Activated effector memory CD4-positive, alpha-beta T cell treated with Interleukin-2 at 50 U/mL for 16 hours (primary cell): ENCODE results near the gene TNFSF12.
A peak's percentile ranks its signal among the peaks of the same experiment; 100 is the strongest.
"Not testable (repeated sequence)": the region's sequence is repeated elsewhere in the genome, so short reads cannot be mapped to it uniquely, and the experiment has no call there.

Experiments
- DNase-seq: peaks from one replicate; pipeline ENCODE4 v3.0.0-alpha.2; 2020

Gene TNFSF12

GRCh38 chr17:7588553-7589203 is 39.8 kb downstream of the TNFSF12 start:
- DNase-seq, result no peak

DNA sequence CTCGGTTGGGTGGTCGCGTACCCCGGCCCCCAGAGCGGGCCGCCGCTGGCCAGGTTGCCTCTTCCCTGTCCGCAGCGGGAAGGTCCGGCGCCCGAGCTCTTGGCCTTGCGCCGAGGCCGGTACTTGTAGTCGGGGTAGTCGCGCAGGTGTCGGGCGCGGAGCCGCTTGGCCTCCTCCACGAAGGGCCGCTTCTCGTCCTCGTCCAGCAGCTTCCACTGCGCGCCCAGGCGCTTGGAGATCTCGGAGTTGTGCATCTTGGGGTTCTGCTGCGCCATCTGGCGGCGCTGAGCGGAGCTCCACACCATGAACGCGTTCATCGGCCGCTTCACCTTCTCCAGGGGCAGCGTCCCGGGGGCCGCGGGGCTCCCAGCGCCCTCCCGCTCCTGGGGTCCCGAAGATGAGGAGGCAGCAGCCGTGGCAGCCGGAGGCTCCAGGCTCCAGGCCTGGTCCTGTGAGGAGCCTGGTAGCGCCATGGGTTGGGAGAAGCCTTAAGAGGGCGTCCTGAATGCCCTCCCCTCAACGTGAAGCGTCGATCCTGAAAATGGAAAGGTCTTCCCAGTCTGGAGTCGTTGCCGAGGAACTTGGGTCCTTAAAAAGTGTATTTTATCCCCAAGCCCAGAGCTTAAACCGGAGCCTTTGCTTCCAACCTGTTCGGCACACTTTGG is 40.5 kb downstream of the TNFSF12 start:
- DNase-seq, result peak; percentile 40

GRCh38 chr17:7589891-7590691 is 41.2 kb downstream of the TNFSF12 start, which contains the start of gene SOX15:
Gene SOX15, minus strand, starts transcription at chr17:7590094. Its CDS starts 418 bp downstream, at chr17:7589676.
- DNase-seq, result no peak

GRCh38 chr17:7590743-7591142 is 41.9 kb downstream of the TNFSF12 start:
- DNase-seq, result no peak

GRCh38 chr17:7591596-7591995 is 42.7 kb downstream of the TNFSF12 start:
- no peak for DNase-seq

- no peak for DNase-seq
Measured at GRCh38 chr17:7592422-7593021, 43.7 kb downstream of the TNFSF12 start.

DNA sequence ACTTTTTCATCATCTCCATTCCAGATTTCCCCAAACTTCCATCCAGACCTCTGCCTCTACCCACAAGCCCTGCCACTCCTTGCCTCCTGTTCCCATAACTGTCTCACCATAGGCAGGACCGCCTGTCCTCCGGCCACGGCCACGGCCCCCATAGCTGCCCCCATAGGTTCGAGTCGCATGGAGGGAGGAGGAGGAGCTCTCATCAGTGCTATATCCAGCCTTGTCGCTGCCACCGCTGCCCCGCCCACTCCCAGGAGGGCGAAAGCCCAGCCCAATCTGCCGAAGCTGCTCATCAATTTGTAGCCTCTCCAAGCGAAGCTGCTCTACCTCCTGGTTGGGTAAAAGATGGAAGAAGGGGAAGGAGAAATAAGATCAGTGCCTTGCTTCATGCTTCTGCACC is 44.4 kb downstream of the TNFSF12 start:
- no peak for DNase-seq

GRCh38 chr17:7597561-7597960 is 48.7 kb downstream of the TNFSF12 start:
- not testable (repeated sequence) for DNase-seq

DNA sequence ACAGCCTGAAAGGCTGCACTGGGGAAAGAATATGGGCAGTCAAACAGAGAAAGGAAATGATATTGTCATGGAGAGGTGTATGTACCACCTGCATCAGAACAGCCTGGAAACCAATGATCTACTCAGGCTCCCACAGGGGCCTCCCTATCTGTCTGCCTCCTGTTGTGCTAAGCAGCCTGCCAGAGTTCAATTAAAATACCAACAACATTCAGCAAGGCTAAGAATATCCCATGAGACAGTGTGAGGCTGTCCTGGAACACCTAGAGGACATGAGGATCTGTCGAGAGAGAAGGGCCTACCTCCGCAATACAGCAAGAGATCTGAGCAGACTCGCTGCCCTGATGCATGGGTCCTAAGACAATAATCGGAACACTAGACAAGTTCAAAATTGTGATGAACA is 57.4 kb downstream of the TNFSF12 start:
- DNase-seq, result no peak
